NCI-H748 (cell line): ENCODE measurements around the gene NUAK2.
"Not testable (repeated sequence)": the region's sequence is repeated elsewhere in the genome, so short reads cannot be mapped to it uniquely, and the experiment has no call there.

Experiments
- DNase-seq: peaks from one replicate; lab custom pipeline; 2025; ENCODE audit not compliant: unreplicated experiment; lab: John Stamatoyannopoulos, UW

Gene NUAK2

DNA sequence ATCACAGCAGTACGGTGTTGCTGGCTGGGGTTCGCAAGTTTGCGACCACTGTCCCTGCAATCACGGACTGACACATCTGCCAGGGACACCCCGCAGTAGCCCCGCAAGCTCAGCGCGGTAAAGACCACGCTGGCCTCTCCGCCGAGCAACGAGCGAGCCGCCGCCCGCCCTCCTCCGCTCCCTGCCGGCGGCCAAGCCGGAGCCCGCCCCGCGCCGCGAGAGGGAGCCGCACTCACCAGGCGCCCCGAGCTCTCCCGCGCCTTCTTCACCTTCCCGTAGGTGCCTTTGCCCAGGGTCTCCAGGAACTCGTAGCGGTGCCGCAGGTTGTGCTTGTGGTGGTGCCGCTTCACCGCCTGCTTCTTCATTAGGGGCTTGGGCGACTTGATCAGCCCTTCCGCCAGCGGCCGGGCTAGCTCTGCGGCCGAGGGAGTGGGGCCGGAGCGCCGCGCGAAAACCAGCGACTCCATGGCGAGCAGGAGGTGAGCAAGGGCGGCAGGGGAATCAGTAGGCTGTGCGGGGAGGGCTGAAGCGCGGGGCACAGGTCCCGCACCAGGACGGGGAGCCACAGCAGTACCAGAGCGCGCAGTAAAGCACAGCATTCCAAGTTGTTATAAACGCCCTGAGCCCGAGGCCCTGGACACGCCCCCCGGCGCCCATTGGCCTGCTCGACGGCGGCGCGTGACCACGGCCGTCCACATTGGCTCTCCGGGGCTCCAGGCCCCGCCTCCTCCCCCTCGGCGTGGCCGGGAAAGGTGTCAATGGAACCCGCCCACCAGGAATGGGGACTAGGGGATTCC is at the start of gene NUAK2:
NUAK2 (minus strand) TSS at position 584 of the 797 bp plus-strand sequence; CDS start at position 467, 117 bp downstream.
- DNase-seq: peak; percentile 89

DNA sequence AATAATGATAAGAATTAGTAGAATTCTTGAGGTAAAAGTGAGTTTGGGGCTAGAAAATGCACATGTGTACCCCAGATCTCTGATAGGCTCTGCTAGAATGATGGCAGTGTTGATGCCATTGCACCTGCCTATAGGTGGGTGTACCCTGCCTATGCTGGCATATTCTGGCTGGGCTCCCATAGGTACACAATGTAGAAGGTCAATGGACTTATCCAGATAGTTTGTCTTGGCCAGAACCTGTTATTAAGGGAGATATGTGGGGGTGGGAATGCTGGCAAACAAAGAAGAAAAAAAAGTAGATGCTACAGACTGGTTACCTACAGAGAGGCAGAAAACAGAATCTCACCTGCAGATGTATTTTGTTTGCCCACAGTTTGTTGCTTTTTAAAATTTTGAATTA is 49.2 kb upstream of the NUAK2 start:
- peak; percentile 8 for DNase-seq

- DNase-seq: no peak
Observed at GRCh38 chr1:205369701-205370123, 48.2 kb upstream of the NUAK2 start.

DNA sequence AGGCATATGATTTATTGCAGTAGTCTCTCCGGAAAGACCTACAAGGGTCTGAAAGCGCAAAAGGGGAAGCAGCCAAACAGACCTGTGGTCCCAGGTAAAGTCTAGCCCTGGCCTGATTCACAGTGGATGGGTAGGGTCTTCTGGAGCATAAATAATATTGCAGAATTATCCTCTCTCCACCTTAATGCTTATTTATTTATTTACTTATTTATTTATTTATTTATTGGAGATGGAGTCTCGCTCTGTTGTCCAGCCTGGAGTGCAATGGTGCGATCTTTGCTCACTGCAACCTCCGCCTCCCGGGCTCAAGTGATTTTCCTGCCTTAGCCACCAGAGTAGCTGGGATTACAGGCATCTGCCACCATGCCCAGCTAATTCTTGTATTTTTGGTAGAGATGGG is 46.9 kb upstream of the NUAK2 start:
- DNase-seq: no peak

GRCh38 chr1:205365945-205366463 is 44.5 kb upstream of the NUAK2 start:
- peak; percentile 17 for DNase-seq

GRCh38 chr1:205365086-205365485 is 43.5 kb upstream of the NUAK2 start:
- DNase-seq: not testable (repeated sequence)

- DNase-seq: no peak
Observed at GRCh38 chr1:205360891-205361290, 39.3 kb upstream of the NUAK2 start.

DNA sequence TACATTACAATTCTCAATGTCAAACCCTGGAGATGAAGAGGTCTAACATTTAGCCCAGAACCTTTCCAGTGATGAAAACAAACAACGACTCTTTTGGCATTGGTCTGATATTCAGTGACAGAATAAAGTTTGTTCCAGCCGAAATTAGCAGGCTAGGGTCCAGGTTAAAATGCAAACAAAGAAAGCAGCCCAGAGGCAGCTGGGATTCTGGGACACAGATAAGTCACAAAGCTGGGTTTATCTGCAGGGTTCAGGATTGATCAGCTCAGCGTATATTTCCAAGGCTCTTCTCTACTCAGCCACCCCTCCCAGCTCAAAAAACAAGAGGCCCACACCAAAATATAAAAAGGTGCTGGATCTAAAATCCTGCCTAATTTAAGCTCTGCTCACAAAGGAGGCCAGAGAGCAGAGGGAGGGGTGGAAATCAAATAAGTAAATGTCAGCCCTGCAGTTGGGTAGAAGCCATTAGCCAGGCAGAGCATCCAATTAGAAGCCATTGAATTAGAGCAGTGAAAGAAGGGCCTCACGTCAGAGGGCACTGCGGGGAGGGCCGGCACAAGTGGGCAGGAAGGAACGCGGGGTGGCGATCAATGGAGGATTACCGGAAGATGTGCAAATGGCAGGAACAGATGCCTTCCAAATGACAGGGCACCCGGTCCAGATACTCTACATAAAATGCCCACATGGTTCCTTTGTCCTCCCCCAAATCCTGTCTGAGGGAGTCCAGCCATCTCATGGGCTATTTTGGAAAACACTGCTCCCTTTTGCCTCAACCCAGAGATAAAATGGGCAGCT is 38.4 kb upstream of the NUAK2 start:
- DNase-seq: peak; percentile 52

DNA sequence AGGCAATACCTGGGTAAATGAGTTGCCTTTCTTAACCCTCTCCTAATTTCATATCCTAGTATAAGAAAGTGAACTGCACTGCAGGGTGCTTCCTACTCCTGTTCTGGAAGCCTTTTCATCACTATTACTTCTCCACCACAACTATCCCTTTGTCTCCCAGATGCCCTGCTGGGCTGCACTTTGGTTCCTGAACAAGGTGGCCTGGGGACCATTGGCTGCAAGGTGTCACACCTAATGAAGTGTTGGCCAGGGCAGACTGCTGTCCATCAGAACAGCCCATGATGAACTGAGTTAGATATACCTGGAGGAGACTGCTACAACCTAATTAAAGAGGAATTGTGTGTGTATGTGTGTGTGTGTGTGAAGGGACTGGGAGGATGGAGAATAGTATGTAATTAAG is 37.0 kb upstream of the NUAK2 start:
- DNase-seq: no peak

GRCh38 chr1:205357567-205357966 is 36.0 kb upstream of the NUAK2 start:
- DNase-seq: no peak

GRCh38 chr1:205356440-205357139 is 35.0 kb upstream of the NUAK2 start, which contains the start of gene KLHDC8A:
Gene KLHDC8A, minus strand, starts transcription at chr1:205356922. Its CDS starts 13,318 bp downstream, at chr1:205343604.
- peak; percentile 34 for DNase-seq

GRCh38 chr1:205355075-205355453 is 33.5 kb upstream of the NUAK2 start:
- no peak for DNase-seq

- peak; percentile 60 for DNase-seq
Observed at GRCh38 chr1:205354259-205355074, 32.9 kb upstream of the NUAK2 start.

- no peak for DNase-seq
Observed at GRCh38 chr1:205353612-205354011, 32.1 kb upstream of the NUAK2 start.

DNA sequence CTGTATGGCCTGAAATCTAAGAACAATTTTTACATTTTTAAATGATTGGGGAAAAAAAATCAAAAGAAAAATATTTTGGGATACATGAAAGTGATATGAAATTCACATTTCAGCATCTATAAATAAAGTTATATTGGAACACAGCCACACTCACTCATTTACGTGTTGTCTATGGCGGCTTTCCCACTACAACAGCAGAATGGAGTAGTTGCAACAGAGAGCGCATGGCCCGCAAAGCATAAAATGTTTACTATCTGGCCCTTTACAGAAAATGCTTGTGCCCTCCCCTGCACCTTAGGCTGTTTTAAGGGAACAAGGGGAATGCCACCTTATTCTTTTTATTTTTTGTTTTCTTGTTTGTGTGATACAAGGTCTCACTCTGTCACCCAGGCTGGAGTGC is 31.6 kb upstream of the NUAK2 start:
- no peak for DNase-seq

DNA sequence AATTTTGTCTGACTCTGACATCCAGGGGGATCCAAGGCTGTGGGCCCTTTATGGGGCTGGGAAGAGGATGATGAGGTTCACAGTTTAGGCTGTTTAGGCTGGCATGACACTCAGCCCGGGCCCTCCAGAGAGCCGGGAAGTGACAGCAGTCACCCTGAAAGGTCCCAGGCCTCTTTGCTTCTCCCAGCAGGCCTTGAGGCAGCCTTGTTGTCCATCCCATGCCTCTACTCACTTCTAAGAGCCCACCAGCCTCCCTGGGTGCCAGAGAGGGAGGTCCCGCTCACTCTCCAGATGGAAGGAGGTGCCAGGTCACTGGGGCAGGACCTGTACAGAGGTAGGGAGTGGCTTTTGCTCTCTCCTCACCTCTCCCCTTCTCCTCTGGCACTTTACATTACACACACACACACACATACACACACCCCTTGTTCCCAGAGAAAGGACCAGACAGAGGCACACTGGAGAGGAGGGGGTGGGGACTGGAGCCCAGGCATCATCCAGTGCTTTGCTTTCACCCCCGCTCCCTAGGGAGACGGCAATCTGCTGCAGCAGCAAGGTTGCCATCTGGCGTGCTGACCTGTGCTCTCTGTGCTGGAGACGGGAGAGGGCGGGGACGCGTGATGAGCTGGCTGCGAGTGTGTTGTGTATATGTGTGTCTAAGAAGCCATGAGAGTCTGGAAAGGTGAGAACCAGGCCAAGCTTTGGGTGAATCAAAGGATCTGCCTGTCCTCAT is 30.6 kb upstream of the NUAK2 start:
- DNase-seq: peak; percentile 85

DNA sequence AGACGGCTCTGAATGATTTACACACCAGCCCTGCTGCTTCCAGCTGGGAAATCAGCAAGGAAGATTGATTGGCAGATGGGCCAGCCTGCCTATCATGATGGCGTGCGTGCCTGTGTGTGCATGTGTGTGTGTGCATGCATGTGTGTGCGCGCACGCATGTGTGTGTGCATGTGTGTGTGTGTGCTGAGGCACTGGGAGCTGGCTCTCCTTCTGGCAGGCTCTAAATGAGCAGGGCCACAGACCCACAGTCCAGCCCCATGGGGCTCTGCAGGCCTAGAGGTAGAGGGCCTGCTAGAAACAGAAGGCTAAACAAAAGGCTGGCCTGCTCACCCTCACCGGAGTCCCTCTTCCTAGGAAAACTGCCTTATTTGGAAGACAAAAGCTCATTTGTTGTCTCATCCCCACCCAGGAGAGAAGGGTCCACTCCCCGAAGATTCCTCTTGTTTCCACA is 29.2 kb upstream of the NUAK2 start:
- no peak for DNase-seq

GRCh38 chr1:205350124-205350523 is 28.6 kb upstream of the NUAK2 start:
- DNase-seq: no peak
